ENCODE measurements around the gene WBP11. TPM values are rescaled to one million over a fixed set of nuclear protein-coding genes. Genes with fewer than 3 reads are reported as not detected.

Gene WBP11
- total RNA-seq, 1 donor from 2014 or later, result 72.1 TPM

DNA sequence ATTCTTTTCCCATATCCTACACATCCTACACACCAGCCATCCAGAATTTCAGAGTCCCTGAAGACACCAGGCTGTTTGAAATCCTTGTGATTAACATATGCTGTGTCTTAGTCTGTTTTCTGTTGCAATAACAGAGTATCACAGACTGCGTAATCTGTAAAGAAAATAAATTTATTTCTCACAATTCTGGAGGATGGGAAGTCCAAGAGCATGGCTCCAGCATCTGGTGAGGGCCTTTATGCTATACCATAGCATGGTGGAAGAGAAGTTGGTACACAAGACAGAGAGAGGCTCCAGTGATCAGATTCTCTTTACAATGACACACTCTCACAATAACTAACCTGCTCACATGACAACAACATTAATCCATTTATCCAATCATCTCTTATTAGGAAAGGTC lies 36.0 kb upstream of the WBP11 start:
- no peaks in the 10 kb centered on the region for H3K79me2 ChIP-seq (ENCODE audit: insufficient read depth, low read length)
- H3K27me3 Mint-ChIP-seq (ENCODE audit: low read depth, unreplicated experiment), result no peaks in the 10 kb centered on the region

DNA sequence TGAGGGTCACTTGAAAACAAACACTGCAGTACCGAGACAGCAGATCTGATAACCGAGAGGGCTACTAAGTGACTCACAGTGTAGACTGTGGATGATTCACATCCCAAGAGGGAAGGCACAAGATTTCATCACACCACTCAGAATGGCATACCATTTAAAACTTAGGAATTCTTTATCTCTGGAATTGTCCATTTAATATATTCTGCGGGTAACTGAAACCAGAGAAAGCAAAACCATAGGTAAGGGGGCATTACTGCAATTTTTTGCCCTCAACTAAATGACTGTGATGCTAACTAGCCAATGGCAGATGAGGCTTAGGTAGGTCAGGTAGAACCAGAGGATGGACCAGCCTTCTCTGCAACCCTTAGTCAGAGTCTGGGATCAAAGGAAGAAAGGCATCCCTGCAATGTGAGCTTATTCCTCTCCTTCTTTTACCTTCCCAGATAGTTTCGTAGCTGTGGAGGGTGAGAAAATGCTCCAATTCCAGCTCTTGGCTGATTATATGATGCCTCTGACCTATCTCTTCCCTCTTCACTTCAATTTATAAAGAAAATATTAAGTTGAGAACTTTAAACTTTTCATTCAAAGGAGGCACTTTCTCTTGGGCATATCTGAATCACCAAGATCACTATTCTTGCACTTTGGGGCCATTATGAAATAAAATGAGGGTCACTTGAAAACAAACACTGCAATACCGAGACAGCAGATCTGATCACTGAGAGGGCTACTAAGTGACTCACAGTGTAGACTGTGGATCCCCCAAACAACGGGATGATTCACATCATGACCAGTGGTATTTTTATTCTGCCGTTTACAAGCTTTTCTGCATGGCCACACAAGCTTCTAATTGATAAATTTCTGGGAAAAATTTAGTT lies 33.3 kb upstream of the WBP11 start:
- Histone ChIP-seq H2AFZ (ENCODE audit: low read depth, low read length) (peak overlapping the region; percentile 24), H3K27me3 (ENCODE audit: insufficient read depth, low read length) (no peaks in the 10 kb centered on the region), H3K79me2 (ENCODE audit: insufficient read depth, low read length) (no peaks in the 10 kb centered on the region), H3K4me2 (ENCODE audit: low read length) (peak overlapping the region; percentile 83), H3K9ac (ENCODE audit: low read length) (peak overlapping the region; percentile 72), H3K9me3 (ENCODE audit: insufficient read depth, low read depth, low read length) (no peaks in the 10 kb centered on the region), H4K20me1 (ENCODE audit: insufficient read depth, low read length) (no peaks in the 10 kb centered on the region), H3K27ac (ENCODE audit: low read depth, low read length) (peak overlapping the region; percentile 97), H3K36me3 (ENCODE audit: insufficient read depth, low read length) (no peaks in the 10 kb centered on the region), H3K4me1 (ENCODE audit: insufficient read depth, low read length) (peaks cover 24% of the 10 kb centered on the region), H3K4me3 (ENCODE audit: insufficient read depth, low read depth, low read length) (peak overlapping the region; percentile 45)
- FAIRE-seq, result peak; percentile 84
- Mint-ChIP-seq H3K9me3 (ENCODE audit: unreplicated experiment) (no peaks in the 10 kb centered on the region), H3K4me1 (ENCODE audit: low read depth, unreplicated experiment) (peaks cover 30% of the 10 kb centered on the region), H3K27ac (ENCODE audit: unreplicated experiment) (peak overlapping the region; percentile 99), H3K27me3 (ENCODE audit: low read depth, unreplicated experiment) (no peaks in the 10 kb centered on the region), H3K4me3 (ENCODE audit: unreplicated experiment) (peak overlapping the region; percentile 61), H3K36me3 (ENCODE audit: low read depth, unreplicated experiment) (no peaks in the 10 kb centered on the region)
- TF ChIP-seq, protein P1, sequence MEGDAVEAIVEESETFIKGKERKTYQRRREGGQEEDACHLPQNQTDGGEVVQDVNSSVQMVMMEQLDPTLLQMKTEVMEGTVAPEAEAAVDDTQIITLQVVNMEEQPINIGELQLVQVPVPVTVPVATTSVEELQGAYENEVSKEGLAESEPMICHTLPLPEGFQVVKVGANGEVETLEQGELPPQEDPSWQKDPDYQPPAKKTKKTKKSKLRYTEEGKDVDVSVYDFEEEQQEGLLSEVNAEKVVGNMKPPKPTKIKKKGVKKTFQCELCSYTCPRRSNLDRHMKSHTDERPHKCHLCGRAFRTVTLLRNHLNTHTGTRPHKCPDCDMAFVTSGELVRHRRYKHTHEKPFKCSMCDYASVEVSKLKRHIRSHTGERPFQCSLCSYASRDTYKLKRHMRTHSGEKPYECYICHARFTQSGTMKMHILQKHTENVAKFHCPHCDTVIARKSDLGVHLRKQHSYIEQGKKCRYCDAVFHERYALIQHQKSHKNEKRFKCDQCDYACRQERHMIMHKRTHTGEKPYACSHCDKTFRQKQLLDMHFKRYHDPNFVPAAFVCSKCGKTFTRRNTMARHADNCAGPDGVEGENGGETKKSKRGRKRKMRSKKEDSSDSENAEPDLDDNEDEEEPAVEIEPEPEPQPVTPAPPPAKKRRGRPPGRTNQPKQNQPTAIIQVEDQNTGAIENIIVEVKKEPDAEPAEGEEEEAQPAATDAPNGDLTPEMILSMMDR (IDR thresholded peaks at IDR 0.05; ENCODE audit: insufficient read depth, low read depth, low read length), result no peak
- TF ChIP-seq EZH2 (IDR thresholded peaks at IDR 0.05; ENCODE audit: insufficient read depth, low read length), result no peak
- peak; percentile 94 for DNase-seq (ENCODE audit: low read depth)

More for the DNA sequence above, 36.0 kb upstream of the WBP11 start:
- no peaks in the 10 kb centered on the region for H3K36me3 ChIP-seq (ENCODE audit: insufficient read depth, low read length)
- no peak overlapping the region for H3K4me3 Mint-ChIP-seq (ENCODE audit: unreplicated experiment)
- FAIRE-seq, result no peak
- no peaks in the 10 kb centered on the region for H4K20me1 ChIP-seq (ENCODE audit: insufficient read depth, low read length)
- no peak overlapping the region for H3K27ac Mint-ChIP-seq (ENCODE audit: unreplicated experiment)
- H2AFZ ChIP-seq (ENCODE audit: low read depth, low read length), result no peak overlapping the region
- no peak overlapping the region for H3K9ac ChIP-seq (ENCODE audit: low read length)
- no peaks in the 10 kb centered on the region for H3K9me3 ChIP-seq (ENCODE audit: insufficient read depth, low read depth, low read length)
- H3K4me2 ChIP-seq (ENCODE audit: low read length), result no peak overlapping the region
- TF ChIP-seq, protein P1 (IDR thresholded peaks at IDR 0.05; ENCODE audit: insufficient read depth, low read depth, low read length), result no peak
- TF ChIP-seq EZH2 (IDR thresholded peaks at IDR 0.05; ENCODE audit: insufficient read depth, low read length), result no peak
- no peak for DNase-seq (ENCODE audit: low read depth)
- H3K9me3 Mint-ChIP-seq (ENCODE audit: unreplicated experiment), result no peaks in the 10 kb centered on the region
- no peaks in the 10 kb centered on the region for H3K36me3 Mint-ChIP-seq (ENCODE audit: low read depth, unreplicated experiment)
- H3K27ac ChIP-seq (ENCODE audit: low read depth, low read length), result no peak overlapping the region
- peaks cover 26% of the 10 kb centered on the region for H3K4me1 ChIP-seq (ENCODE audit: insufficient read depth, low read length)
- H3K4me1 Mint-ChIP-seq (ENCODE audit: low read depth, unreplicated experiment), result peaks cover 33% of the 10 kb centered on the region
- no peaks in the 10 kb centered on the region for H3K27me3 ChIP-seq (ENCODE audit: insufficient read depth, low read length)
- H3K4me3 ChIP-seq (ENCODE audit: insufficient read depth, low read depth, low read length), result no peak overlapping the region

DNA sequence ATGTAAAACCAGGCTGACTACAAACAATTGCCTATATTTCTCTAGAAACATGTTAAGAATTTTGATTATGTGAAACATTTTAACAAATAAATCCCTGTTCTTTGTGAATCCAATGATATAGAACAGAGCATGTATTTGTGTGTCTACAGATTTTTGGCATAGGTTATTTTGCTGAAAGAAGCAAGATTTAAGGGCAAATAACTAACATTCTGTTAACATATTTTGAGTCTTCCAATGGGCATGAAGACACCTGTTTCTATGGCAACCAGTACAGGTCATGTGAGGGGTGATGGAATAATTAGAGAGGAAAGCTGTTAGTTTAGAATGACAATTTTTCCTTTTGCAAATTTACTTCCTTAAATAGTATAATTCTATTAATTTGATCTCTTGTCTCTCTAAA lies 31.2 kb upstream of the WBP11 start:
- H3K4me1 Mint-ChIP-seq (ENCODE audit: low read depth, unreplicated experiment), result peaks cover 27% of the 10 kb centered on the region
- no peak for FAIRE-seq
- no peaks in the 10 kb centered on the region for H3K27me3 Mint-ChIP-seq (ENCODE audit: low read depth, unreplicated experiment)
- H3K79me2 ChIP-seq (ENCODE audit: insufficient read depth, low read length), result no peaks in the 10 kb centered on the region
- no peak overlapping the region for H3K4me2 ChIP-seq (ENCODE audit: low read length)
- no peak overlapping the region for H3K4me3 ChIP-seq (ENCODE audit: insufficient read depth, low read depth, low read length)
- H3K9me3 Mint-ChIP-seq (ENCODE audit: unreplicated experiment), result no peaks in the 10 kb centered on the region
- no peaks in the 10 kb centered on the region for H3K36me3 Mint-ChIP-seq (ENCODE audit: low read depth, unreplicated experiment)
- H3K27ac Mint-ChIP-seq (ENCODE audit: unreplicated experiment), result peak overlapping the region; percentile 67
- H3K36me3 ChIP-seq (ENCODE audit: insufficient read depth, low read length), result no peaks in the 10 kb centered on the region
- H3K4me1 ChIP-seq (ENCODE audit: insufficient read depth, low read length), result peaks cover 22% of the 10 kb centered on the region
- no peak for TF ChIP-seq EZH2 (IDR thresholded peaks at IDR 0.05; ENCODE audit: insufficient read depth, low read length)
- TF ChIP-seq, protein P1 (IDR thresholded peaks at IDR 0.05; ENCODE audit: insufficient read depth, low read depth, low read length), result no peak
- H3K4me3 Mint-ChIP-seq (ENCODE audit: unreplicated experiment), result no peak overlapping the region
- no peak overlapping the region for H3K27ac ChIP-seq (ENCODE audit: low read depth, low read length)
- no peak for DNase-seq (ENCODE audit: low read depth)
- H3K27me3 ChIP-seq (ENCODE audit: insufficient read depth, low read length), result no peaks in the 10 kb centered on the region
- no peak overlapping the region for H2AFZ ChIP-seq (ENCODE audit: low read depth, low read length)
- no peaks in the 10 kb centered on the region for H3K9me3 ChIP-seq (ENCODE audit: insufficient read depth, low read depth, low read length)
- H4K20me1 ChIP-seq (ENCODE audit: insufficient read depth, low read length), result no peaks in the 10 kb centered on the region
- H3K9ac ChIP-seq (ENCODE audit: low read length), result no peak overlapping the region

Measured in astrocyte (in vitro differentiated cells and primary cell).